GM10847 (cell line): ENCODE measurements around the gene SCRT2.

ENCODE experiments used
- POLR2A ChIP-seq: IDR thresholded peaks from 2 replicates; pipeline ENCODE4 v1.6.1; 2011; ENCODE audit not compliant: insufficient read length; ENCODE audit errors: extremely low read depth

Gene SCRT2

GRCh38 chr20:675453-676314 is at the start of gene SCRT2:
TSS of gene SCRT2 (minus strand) at chr20:675802. CDS start at chr20:675601, 201 bp downstream.
- TF ChIP-seq POLR2A = no peak

- no peak for TF ChIP-seq POLR2A
Measured at GRCh38 chr20:723756-724155, 48.2 kb upstream of the SCRT2 start.

GRCh38 chr20:722822-723644 is 47.4 kb upstream of the SCRT2 start:
- TF ChIP-seq POLR2A = no peak

GRCh38 chr20:721876-722275 is 46.3 kb upstream of the SCRT2 start:
- no peak for TF ChIP-seq POLR2A

GRCh38 chr20:719816-720215 is 44.2 kb upstream of the SCRT2 start:
- no peak for TF ChIP-seq POLR2A

- TF ChIP-seq POLR2A = no peak
Measured at GRCh38 chr20:719068-719467, 43.5 kb upstream of the SCRT2 start.

- TF ChIP-seq POLR2A = no peak
Measured at GRCh38 chr20:717832-718231, 42.2 kb upstream of the SCRT2 start.

- no peak for TF ChIP-seq POLR2A
Measured at GRCh38 chr20:717271-717670, 41.7 kb upstream of the SCRT2 start.

- no peak for TF ChIP-seq POLR2A
Measured at GRCh38 chr20:714453-714852, 38.9 kb upstream of the SCRT2 start.

- TF ChIP-seq POLR2A = no peak
Measured at GRCh38 chr20:711576-711975, 36.0 kb upstream of the SCRT2 start.

GRCh38 chr20:710780-711450 is 35.3 kb upstream of the SCRT2 start:
- TF ChIP-seq POLR2A = no peak

- no peak for TF ChIP-seq POLR2A
Measured at GRCh38 chr20:709991-710779, 34.6 kb upstream of the SCRT2 start.

GRCh38 chr20:709423-709822 is 33.8 kb upstream of the SCRT2 start:
- no peak for TF ChIP-seq POLR2A

- TF ChIP-seq POLR2A = no peak
Measured at GRCh38 chr20:708956-709355, 33.4 kb upstream of the SCRT2 start.
